ENCODE measurements around the gene DGCR6L.
"Not testable (repeated sequence)": the region's sequence is repeated elsewhere in the genome, so short reads cannot be mapped to it uniquely, and the experiment has no call there.

Gene DGCR6L

DNA sequence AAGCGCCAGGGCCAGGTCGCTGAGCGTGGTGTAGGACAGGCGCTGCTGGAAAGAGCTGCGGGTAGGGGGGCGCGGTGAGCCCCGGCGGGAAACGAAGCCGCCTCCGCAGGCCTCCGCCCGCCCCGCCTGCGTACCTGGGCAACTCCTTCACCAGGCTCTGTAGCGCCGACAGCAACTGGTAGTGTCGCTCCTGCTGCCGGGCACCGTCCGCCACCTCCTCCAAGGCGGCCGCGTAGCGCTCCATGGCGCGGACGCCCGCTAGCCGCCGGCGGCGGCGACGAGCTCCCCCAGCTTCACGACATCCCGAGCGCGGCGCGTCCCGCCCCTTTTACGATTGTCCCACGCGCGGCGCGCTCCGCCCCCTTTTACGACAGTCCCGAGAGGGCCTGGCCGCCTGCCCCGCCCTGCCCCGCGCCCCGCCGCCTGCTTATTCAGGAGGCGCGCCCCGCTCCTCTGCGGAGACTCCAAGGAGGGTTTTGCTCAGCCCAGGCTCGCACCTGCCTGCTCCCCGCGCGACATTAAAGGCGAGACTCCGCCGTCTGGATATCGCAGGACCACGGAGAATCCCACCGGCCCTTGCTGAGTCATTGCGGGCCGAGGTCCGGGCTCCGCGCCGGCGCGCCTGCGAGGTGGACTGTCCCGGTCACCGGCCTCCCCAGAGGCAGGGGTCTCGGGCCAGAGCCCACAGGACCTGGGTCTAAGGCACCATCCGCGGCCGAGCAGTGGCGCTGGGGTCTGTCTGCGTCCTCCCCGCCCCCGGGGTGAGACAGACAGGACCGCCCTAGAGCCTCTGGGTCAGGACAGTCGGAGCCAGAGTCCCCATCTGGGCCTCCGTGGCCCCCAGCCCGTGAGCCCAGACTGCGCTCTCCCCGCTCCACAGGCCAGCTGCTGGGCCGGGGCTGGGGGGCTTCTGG lies at the start of gene DGCR6L:
DGCR6L (minus strand) TSS at position 316 of the 914 bp plus-strand sequence; CDS start at position 244, 72 bp downstream.
- DNase-seq (ENCODE audit: low spot score): peak; percentile 86

DNA sequence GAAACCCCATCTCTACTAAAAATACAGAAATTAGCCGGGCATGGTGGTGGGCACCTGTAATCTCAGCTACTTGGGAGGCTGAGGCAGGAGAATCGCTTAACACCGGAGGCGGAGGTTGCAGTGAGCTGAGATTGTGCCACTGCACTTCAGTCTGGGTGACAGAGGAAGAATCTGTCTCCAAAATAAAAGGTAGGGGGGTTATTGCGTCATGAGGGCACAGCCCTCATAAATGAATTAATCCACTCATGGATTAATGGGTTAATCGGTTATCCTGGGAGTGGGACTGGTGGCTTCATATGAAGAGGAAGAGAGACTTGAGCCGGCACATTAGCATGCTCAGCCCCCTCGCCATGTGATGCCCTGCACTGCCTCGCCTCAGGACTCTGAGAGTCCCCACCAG lies 49.0 kb upstream of the DGCR6L start:
- DNase-seq (ENCODE audit: low spot score): not testable (repeated sequence)

DNA sequence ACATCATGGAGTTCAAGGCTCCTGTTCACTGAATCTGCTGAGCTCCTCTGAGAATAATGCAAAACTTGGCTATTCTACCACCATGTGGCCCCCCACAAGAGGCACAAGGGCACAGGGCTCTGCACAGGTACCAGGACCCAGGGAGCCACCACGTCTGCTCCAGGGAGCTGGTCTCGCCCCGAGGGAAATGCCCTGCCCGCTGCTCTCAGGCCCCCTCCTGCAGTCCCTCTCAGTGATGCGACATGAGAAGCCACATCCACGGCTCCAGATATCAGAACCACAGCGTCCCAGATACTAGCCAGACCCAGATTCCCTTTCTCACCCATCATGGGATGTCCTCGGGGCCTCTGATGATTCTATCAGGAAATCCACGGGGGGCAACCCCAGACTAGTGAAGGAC lies 47.0 kb upstream of the DGCR6L start:
- DNase-seq (ENCODE audit: low spot score): not testable (repeated sequence)

DNA sequence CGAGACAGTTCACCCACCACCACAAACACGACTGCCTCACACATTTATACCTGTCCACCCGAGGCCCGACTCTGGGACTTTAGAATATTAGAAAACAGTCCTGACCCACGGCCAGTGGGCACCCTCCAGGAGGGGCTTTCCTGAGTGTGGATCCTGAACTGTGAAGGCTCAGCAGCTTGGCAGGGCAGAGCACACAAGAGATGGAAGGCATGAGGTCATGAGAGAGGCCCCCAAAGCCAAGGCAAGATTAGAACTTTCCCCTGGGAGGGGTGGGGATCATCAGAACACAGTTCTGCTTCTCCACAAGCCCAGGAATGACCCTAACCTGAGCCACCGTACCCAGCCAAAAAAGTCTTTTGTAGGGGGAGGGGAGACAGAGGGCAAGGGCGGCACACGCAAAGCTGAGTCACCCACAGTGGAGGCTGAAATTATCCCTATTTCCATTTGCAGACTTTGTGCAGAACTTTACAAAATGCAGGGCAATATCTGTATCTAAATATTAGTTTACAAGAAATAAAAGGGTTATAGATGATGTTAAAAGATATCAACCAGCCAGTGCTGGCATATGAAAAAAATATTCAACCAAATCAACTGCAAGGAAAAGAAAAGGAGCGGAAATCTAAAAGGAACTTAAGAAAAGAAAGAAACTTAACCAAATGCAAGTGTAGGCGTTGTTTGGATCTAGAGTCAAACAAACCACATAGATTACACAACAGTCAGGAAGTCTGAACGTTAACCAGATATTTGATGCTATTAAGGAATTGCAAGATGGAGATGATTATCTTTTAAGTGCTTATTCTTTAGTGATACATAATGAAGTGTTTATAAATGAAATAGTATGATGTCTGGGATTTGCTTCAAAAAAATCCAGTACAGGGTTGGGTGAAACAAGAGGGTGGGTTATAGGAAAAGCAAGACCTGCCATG lies 44.7 kb upstream of the DGCR6L start:
- DNase-seq (ENCODE audit: low spot score): not testable (repeated sequence)

DNA sequence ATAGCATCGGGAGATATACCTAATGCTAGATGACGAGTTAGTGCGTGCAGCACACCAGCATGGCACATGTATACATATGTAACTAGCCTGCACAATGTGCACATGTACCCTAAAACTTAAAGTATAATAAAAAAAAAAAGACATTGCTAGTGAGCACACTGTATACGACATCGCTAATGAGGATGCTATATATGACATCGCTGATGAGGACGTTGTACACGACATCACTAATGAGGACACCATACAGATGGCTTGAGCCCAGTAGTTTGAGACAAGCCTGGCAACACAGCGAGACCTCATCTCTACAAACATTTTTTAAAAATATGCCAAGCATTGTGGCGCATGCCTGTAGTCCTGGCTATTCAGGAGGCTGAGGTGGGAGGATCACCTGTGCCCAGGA lies 42.5 kb upstream of the DGCR6L start:
- not testable (repeated sequence) for DNase-seq (ENCODE audit: low spot score)

DNA sequence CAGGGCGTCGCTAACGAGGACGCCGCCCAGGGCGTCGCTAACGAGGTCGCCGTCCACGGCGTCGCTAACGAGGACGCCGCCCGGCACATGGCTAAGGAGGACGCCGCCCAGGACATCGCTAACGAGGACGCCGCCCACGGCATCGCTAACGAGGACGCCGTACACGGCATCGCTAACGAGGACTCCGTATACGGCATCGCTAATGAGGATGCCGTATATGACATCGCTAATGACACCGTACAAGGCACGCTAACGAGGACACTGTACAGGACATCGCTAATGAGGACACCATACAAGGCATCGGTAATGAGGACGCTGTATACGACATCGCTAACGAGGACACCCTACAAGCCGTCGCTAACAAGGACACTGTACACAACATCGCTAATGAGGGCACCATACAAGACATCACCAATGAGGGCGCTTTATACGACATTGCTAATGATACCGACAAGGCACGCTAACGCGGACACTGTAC lies 41.9 kb upstream of the DGCR6L start:
- not testable (repeated sequence) for DNase-seq (ENCODE audit: low spot score)

DNA sequence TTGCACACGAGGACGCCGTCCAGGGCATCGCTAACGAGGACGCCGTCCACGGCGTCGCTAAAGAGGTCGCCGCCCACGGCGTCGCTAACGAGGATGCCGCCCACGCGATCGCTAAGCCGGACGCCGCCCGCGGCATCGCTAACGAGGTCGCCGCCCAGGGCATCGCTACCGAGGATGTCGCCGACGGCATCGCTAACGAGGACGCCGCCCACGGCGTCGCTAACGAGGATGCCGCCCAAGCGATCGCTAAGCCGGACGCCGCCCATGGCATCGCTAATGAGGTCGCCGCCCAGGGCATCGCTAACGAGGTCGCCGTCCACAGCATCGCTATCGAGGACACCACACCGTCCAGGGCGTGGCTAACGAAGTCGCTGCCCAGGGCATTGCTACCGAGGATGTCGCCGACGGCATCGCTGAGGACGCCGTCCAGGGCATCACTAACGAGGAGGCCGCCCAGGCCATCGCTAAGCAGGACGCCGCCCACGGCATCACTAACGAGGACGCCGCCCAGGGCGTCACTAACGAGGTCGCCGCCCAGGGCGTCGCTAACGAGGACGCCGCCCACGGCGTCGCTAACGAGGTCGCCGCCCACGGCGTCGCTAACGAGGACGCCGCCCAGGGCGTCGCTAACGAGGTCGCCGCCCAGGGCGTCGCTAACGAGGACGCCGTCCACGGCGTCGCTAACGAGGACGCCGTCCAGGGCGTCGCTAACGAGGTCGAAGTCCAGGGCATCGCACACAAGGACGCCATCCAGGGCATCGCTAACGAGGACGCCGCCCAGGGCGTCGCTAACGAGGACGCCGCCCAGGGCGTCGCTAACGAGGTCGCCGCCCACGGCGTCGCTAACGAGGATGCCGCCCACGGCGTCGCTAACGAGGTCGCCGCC lies 41.2 kb upstream of the DGCR6L start:
- not testable (repeated sequence) for DNase-seq (ENCODE audit: low spot score)

DNA sequence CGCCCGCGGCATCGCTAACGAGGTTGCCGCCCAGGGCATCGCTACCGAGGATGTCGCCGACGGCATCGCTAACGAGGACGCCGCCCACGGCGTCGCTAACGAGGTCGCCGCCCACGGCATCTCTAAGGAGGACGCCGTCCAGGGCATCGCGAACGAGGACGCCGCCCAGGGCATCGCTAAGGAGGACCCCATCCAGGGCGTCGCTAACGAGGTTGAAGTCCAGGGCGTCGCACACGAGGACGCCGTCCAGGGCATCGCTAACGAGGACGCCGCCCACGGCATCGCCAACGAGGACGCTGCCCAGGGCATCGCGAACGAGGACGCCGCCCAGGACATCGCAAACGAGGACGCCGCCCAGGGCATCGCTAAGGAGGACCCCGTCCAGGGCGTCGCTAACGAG lies 40.4 kb upstream of the DGCR6L start:
- not testable (repeated sequence) for DNase-seq (ENCODE audit: low spot score)

DNA sequence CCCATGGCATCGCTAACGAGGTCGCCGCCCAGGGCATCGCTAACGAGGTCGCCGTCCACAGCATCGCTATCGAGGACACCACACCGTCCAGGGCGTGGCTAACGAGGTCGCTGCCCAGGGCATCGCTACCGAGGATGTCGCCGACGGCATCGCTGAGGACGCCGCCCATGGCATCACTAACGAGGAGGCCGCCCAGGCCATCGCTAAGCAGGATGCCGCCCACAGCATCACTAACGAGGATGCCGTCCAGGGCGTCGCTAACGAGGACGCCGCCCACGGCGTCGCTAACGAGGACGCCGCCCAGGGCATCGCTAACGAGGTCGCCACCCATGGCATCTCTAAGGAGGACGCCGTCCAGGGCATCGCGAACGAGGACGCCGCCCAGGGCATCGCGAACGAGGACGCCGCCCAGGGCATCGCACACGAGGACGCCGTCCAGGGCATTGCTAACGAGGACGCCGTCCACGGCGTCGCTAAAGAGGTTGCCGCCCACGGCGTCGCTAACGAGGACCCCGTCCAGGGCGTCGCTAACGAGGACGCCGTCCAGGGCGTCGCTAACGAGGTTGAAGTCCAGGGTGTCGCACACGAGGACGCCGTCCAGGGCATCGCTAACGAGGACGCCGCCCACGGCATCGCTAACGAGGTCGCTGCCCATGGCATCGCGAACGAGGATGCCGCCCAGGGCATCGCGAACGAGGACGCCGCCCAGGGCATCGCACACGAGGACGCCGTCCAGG lies 38.8 kb upstream of the DGCR6L start:
- not testable (repeated sequence) for DNase-seq (ENCODE audit: low spot score)

DNA sequence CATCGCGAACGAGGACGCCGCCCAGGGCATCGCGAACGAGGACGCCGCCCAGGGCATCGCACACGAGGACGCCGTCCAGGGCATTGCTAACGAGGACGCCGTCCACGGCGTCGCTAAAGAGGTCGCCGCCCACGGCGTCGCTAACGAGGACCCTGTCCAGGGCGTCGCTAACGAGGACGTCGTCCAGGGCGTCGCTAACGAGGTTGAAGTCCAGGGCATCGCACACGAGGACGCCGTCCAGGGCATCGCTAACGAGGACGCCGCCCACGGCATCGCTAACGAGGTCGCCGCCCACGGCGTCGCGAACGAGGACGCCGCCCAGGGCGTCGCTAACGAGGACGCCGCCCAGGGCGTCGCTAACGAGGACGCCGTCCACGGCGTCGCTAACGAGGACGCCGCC lies 38.1 kb upstream of the DGCR6L start:
- DNase-seq (ENCODE audit: low spot score): not testable (repeated sequence)

DNA sequence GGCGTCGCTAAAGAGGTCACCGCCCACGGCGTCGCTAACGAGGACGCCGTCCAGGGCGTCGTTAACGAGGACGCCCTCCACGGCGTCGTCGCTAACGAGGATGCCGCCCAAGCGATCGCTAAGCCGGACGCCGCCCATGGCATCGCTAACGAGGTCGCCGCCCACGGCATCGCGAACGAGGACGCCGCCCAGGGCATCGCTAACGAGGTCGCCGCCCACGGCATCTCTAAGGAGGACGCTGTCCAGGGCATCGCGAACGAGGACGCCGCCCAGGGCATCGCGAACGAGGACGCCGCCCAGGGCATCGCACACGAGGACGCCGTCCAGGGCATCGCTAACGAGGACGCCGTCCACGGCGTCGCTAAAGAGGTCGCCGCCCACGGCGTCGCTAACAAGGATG lies 37.0 kb upstream of the DGCR6L start:
- not testable (repeated sequence) for DNase-seq (ENCODE audit: low spot score)

DNA sequence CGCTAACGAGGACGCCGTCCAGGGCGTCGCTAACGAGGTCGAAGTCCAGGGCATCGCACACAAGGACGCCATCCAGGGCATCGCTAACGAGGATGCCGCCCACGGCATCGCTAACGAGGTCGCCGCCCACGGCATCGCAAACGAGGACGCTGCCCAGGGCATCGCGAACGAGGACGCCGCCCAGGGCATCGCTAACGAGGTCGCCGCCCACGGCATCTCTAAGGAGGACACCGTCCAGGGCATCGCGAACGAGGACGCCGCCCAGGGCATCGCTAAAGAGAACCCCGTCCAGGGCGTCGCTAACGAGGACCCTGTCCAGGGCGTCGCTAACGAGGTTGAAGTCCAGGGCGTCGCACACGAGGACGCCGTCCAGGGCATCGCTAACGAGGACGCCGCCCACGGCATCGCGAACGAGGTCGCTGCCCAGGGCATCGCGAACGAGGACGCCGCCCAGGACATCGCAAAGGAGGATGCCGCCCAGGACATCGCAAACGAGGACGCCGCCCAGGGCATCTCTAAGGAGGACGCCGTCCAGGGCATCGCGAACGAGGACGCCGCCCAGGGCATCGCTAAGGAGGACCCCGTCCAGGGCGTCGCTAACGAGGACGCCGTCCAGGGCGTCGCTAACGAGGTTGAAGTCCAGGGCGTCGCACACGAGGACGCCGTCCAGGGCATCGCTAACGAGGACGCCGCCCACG lies 36.2 kb upstream of the DGCR6L start:
- not testable (repeated sequence) for DNase-seq (ENCODE audit: low spot score)

DNA sequence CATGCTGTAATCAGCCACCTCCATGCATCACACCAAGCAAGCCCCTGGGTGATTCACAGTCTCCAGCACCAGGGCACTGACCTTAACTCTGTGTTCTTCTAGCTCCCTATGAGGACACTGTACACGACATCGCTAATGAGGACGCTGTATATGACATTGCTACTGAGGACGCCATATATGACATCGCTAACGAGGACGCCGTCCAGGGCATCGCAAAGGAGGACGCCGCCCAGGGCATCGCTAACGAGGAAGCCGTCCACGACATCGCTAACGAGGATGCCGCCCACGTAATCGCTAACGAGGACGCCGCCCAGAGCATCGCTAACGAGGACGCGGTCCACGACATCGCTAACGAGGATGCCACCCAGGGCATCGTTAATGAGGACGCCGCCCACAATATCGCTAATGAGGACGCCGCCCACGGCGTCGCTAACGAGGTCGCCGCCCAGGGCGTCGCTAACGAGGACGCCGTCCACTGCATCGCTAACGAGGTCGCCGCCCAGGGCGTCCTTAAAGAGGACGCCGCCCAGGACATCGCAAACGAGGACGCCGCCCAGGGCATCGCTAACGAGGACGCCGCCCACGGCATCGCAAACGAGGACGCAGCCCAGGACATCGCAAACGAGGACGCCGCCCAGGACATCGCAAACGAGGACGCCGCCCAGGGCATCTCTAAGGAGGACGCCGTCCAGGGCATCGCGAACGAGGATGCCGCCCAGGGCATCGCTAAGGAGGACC lies 34.5 kb upstream of the DGCR6L start:
- DNase-seq (ENCODE audit: low spot score): no peak

DNA sequence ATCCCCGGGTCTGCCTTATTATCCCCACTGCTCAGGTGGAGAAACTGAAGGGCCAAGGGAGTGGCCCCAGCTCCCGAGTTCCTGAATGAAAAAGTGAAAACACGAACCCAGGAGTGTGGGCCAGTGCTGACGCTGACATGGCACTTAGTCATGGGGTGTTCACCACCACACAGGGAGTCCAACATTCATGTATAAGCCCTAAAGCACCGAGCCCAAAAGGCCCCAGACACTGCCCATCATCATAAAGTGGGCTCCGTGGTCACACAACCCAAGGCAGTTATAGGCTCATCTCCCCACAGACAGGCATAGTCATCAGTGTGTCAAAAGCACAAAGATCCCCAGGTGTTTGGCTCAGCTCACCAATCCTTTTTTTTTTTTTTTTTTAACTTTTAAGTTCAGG lies 32.7 kb upstream of the DGCR6L start:
- DNase-seq (ENCODE audit: low spot score): not testable (repeated sequence)

DNA sequence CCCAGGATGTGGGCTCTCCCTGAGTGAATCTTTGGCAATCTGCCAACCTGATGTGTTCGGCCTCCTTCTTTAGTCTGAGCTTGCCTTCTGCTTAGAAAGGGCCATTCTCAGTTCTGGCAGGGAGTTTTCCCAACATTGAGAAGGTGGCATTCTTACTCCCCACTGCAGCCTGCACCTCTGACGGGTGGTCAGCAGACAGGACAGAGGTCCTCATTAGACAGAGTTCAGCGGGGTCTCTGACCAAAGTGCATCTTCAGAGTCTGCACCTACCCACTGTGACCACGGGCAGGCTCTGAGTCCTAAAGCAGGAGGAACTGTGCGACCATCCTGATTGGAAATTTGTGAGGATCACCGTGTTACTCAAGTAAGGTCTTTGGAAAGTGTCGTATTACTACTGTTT lies 26.7 kb upstream of the DGCR6L start:
- DNase-seq (ENCODE audit: low spot score): not testable (repeated sequence)

DNA sequence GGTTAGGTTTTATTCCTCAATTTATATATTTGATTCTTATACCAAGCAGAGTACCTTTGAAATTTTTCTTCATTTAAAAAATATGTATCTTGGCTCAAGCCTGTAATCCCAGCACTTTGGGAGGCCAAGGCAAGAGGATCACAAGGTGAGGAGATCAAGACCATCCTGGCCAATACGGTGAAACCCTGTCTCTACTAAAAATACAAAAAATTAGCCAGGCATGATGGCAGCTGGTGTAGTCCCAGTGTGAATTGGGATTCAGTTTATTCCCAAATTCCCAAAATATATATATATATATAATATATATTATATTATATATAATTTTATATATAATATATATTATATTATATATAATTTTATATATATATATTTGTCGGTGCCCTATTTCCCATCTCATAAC lies 18.4 kb upstream of the DGCR6L start:
- DNase-seq (ENCODE audit: low spot score): not testable (repeated sequence)

DNA sequence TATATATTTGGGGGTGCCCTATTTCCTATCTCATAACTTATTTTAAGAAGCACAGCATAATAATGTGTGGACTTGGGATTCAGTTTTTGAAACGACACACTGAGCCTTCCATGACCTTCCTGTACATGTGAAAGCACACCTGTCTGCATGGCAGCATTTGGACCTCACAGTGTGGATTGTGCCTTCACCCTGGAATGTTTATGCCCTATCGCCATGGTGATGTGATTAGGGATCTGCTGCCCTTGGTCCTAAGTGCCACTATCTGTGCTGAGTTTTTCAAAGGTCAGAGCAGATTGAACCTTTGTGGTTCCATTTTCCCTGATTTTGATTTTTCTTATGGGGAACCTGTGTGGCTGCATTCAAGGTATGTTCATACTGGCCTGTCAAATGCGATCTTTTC lies 17.9 kb upstream of the DGCR6L start:
- DNase-seq (ENCODE audit: low spot score): not testable (repeated sequence)

DNA sequence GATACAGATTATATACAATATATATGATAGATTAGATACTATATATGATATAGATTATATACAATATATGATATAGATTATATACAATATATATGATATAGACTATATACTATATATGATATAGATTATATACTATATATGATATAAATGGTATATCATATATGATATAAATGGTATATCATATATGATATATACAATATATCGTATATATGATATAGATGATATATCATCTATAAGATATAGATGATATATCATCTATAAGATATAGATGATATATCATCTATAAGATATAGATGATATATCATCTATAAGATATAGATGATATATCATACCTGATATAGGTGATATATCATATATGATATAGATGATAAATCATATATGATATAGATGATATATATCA lies 16.7 kb upstream of the DGCR6L start:
- DNase-seq (ENCODE audit: low spot score): not testable (repeated sequence)

DNA sequence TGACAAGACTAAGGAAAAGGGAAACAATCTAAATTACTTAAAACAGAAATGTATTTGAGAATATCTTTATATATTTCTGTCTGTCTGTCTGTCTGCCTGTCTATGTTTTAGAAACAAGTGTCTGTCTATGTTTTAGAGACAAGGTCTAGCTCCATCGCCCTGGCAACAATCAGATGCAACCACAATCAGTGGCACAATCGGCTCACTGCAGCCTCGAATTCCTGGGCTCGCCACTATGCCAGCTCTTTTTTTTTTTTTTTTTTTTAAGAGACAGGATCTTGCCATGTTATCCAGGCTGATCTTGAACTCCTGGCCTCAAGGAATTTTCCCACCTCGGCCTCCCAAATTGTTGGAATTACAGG lies 8.7 kb upstream of the DGCR6L start:
- DNase-seq (ENCODE audit: low spot score): not testable (repeated sequence)

Measured in globus pallidus (tissue), 1 donor.